Karpas-422 (cell line): ENCODE data around the gene CERS4. TPM values are rescaled to one million over a fixed set of nuclear protein-coding genes. Genes with fewer than 3 reads are reported as not detected.
"Not testable (repeated sequence)": the region's sequence is repeated elsewhere in the genome, so short reads cannot be mapped to it uniquely, and the experiment has no call there.

Experiments used
- DNase-seq: peaks from one replicate; pipeline ENCODE4 v3.0.0-alpha.2; 2015
- H2AFZ ChIP-seq: fragments of 200-600 bp; sonication (generic); 2 replicates; pipeline ENCODE4 v1.6.1; 2014; ENCODE audit warnings: antibody characterized with exemption, low read length, mixed read lengths
- H3K27ac ChIP-seq: fragments of 200-600 bp; sonication (generic); 2 replicates; pipeline ENCODE4 v1.5.1; 2014; ENCODE audit warnings: mild to moderate bottlenecking, low read length, moderate library complexity
- H3K27me3 ChIP-seq: fragments of 200-600 bp; sonication (generic); 2 replicates; pipeline ENCODE4 v1.6.1; 2014; ENCODE audit warnings: low read length, mixed read lengths
- H3K36me3 ChIP-seq: fragments of 200-600 bp; sonication (generic); 2 replicates; pipeline ENCODE4 v1.6.1; 2014; ENCODE audit warnings: low read length, mixed read lengths; ENCODE audit not compliant: insufficient read depth
- H3K4me1 ChIP-seq: fragments of 200-600 bp; sonication (generic); 2 replicates; pipeline ENCODE4 v1.6.1; 2014; ENCODE audit warnings: mild to moderate bottlenecking, low read length, mixed read lengths
- H3K4me2 ChIP-seq: fragments of 200-600 bp; sonication (generic); 2 replicates; pipeline ENCODE4 v1.6.1; 2014; ENCODE audit warnings: low read length, low read depth, mild to moderate bottlenecking; ENCODE audit not compliant: poor library complexity, severe bottlenecking
- H3K4me3 ChIP-seq: fragments of 200-600 bp; sonication (generic); 2 replicates; pipeline ENCODE4 v1.5.1; 2014; ENCODE audit warnings: mild to moderate bottlenecking, antibody characterized with exemption, low read length, mixed read lengths
- H3K79me2 ChIP-seq: fragments of 200-600 bp; sonication (generic); 2 replicates; pipeline ENCODE4 v1.6.1; 2014; ENCODE audit warnings: mild to moderate bottlenecking, low read length, mixed read lengths
- H3K9ac ChIP-seq: fragments of 200-600 bp; sonication (generic); 2 replicates; pipeline ENCODE4 v1.6.0; 2014; ENCODE audit warnings: low read length
- H3K9me2 ChIP-seq: fragments of 200-600 bp; sonication (generic), shearing (Covaris generic); replicated peaks from 2 replicates; pipeline ENCODE4 v1.6.0; 2014; ENCODE audit warnings: mild to moderate bottlenecking, low read length, moderate library complexity; ENCODE audit not compliant: insufficient read depth
- H3K9me3 ChIP-seq: fragments of 300-700, 200-600 bp; sonication (generic); 2 replicates; pipeline ENCODE4 v1.6.1; 2014; ENCODE audit warnings: low read length, mixed read lengths
- H4K20me1 ChIP-seq: fragments of 200-600 bp; sonication (generic); 2 replicates; pipeline ENCODE4 v1.6.1; 2014; ENCODE audit warnings: mild to moderate bottlenecking, antibody characterized with exemption, low read length, low read depth; ENCODE audit not compliant: insufficient read depth
- total RNA-seq: library from RNA; depleted of rRNA; stranded (reverse); fragments of >200 nt; shearing (Covaris generic); gene quantifications from 2 replicates; pipeline ENCODE4 v1.2.3, GENCODE V29; 2014; ENCODE audit warnings: low replicate concordance

Gene CERS4
- total RNA-seq, 1 experiment from 2014 or later = 66.3 TPM

- Histone ChIP-seq H3K4me3 (no peak overlapping the region), H3K9ac (no peak overlapping the region), H3K9me3 (no peaks in the 10 kb centered on the region), H3K9me2 (no peaks in the 10 kb centered on the region), H3K4me2 (no peak overlapping the region), H3K36me3 (no peaks in the 10 kb centered on the region), H2AFZ (no peak overlapping the region), H3K27me3 (no peaks in the 10 kb centered on the region), H3K79me2 (no peaks in the 10 kb centered on the region), H4K20me1 (no peaks in the 10 kb centered on the region), H3K27ac (no peak overlapping the region), H3K4me1 (no peaks in the 10 kb centered on the region)
- DNase-seq = no peak
Observed at GRCh38 chr19:8243146-8243545, 34.0 kb downstream of the CERS4 start.

- Histone ChIP-seq H3K27ac (no peak overlapping the region), H4K20me1 (no peaks in the 10 kb centered on the region), H2AFZ (no peak overlapping the region), H3K27me3 (no peaks in the 10 kb centered on the region), H3K36me3 (no peaks in the 10 kb centered on the region), H3K4me3 (no peak overlapping the region), H3K4me2 (no peak overlapping the region), H3K79me2 (no peaks in the 10 kb centered on the region), H3K9ac (no peak overlapping the region), H3K9me2 (no peaks in the 10 kb centered on the region), H3K4me1 (no peaks in the 10 kb centered on the region), H3K9me3 (no peaks in the 10 kb centered on the region)
- peak; percentile 40 for DNase-seq
Observed at GRCh38 chr19:8244442-8244841, 35.3 kb downstream of the CERS4 start.

GRCh38 chr19:8245869-8246835 is 37.0 kb downstream of the CERS4 start:
- Histone ChIP-seq H3K27me3 (no peaks in the 10 kb centered on the region), H2AFZ (no peak overlapping the region), H3K36me3 (no peaks in the 10 kb centered on the region), H3K4me2 (no peak overlapping the region), H3K4me3 (no peak overlapping the region), H3K9ac (no peak overlapping the region), H3K9me2 (no peaks in the 10 kb centered on the region), H3K4me1 (no peaks in the 10 kb centered on the region), H3K79me2 (no peaks in the 10 kb centered on the region), H4K20me1 (no peaks in the 10 kb centered on the region), H3K27ac (no peak overlapping the region), H3K9me3 (no peaks in the 10 kb centered on the region)
- no peak for DNase-seq

DNA sequence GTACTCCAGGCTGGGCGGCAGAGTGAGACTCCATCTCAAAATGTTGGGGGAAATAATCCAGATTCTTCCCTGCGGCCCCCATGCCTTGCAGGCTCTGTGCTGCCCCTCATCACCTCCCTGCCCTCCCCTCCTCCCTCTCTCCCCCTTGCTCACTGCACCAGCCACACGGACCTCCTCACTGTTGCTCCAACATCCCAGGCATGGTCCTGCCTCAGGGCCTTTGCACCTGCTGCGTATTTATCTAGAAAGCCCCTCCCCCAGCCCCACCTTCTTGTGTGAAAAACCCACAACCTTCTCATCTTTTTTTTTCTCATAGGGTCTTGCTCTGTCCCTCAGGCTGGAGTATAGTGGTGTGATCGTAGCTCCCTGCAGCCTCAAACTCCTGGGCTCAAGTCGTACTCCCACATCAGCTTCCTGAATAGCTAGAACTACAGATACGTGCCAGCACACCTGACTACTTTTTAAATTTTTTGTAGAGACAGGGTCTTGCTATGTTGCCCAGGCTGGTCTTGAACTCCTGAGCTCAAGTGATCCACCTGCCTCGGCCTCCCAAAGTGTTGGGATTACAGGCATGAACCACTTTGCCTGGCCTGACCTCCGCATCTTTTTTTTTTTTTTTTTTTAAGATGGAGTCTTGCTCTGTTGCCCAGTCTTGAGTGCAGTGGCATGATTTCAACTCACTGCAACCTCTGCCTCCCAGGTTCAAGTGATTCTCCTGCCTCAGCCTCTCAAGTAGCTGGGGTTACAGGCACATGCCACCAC is 38.1 kb downstream of the CERS4 start:
- not testable (repeated sequence) for H2AFZ ChIP-seq, H3K36me3 ChIP-seq, H3K27me3 ChIP-seq, H3K4me1 ChIP-seq, H3K27ac ChIP-seq, H3K9me3 ChIP-seq, H3K79me2 ChIP-seq, DNase-seq, H3K9ac ChIP-seq, H3K9me2 ChIP-seq, H3K4me3 ChIP-seq, H3K4me2 ChIP-seq, H4K20me1 ChIP-seq

GRCh38 chr19:8248348-8249328 is 39.5 kb downstream of the CERS4 start:
- H3K4me1 ChIP-seq = no peaks in the 10 kb centered on the region
- H3K9ac ChIP-seq = no peak overlapping the region
- H3K79me2 ChIP-seq = no peaks in the 10 kb centered on the region
- H4K20me1 ChIP-seq = no peaks in the 10 kb centered on the region
- H3K9me2 ChIP-seq = no peaks in the 10 kb centered on the region
- no peaks in the 10 kb centered on the region for H3K9me3 ChIP-seq
- H3K27ac ChIP-seq = no peak overlapping the region
- H3K27me3 ChIP-seq = no peaks in the 10 kb centered on the region
- no peak overlapping the region for H3K4me3 ChIP-seq
- H2AFZ ChIP-seq = no peak overlapping the region
- DNase-seq = no peak
- no peaks in the 10 kb centered on the region for H3K36me3 ChIP-seq
- H3K4me2 ChIP-seq = no peak overlapping the region

DNA sequence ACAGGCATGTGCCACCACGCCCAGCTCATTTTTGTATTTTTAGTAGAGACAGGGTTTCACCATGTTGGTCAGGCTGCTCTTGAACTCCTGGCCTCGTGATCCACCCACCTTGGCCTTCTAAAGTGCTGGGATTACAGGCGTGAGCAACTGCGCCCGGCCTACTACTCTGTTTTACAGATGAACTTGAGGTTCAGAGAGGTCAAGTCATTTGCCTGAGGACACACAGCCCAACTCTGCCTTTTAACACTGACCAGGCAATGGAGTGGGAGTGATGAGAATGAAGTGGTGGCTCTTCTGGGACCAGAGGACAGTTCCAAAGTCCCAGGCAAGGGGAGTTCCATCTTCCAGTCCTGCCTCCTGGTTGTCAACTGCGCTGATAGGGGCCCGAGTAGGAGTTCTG is 41.4 kb downstream of the CERS4 start:
- H3K27ac ChIP-seq = no peak overlapping the region
- no peak for DNase-seq
- H3K27me3 ChIP-seq = no peaks in the 10 kb centered on the region
- H3K4me1 ChIP-seq = no peaks in the 10 kb centered on the region
- H3K4me2 ChIP-seq = no peak overlapping the region
- H3K4me3 ChIP-seq = no peak overlapping the region
- H3K36me3 ChIP-seq = no peaks in the 10 kb centered on the region
- H2AFZ ChIP-seq = no peak overlapping the region
- no peaks in the 10 kb centered on the region for H3K9me3 ChIP-seq
- H3K9me2 ChIP-seq = no peaks in the 10 kb centered on the region
- H3K9ac ChIP-seq = no peak overlapping the region
- H3K79me2 ChIP-seq = no peaks in the 10 kb centered on the region
- no peaks in the 10 kb centered on the region for H4K20me1 ChIP-seq

GRCh38 chr19:8251025-8251472 is 41.9 kb downstream of the CERS4 start:
- Histone ChIP-seq H3K4me1 (no peaks in the 10 kb centered on the region), H3K79me2 (no peaks in the 10 kb centered on the region), H4K20me1 (no peaks in the 10 kb centered on the region), H3K9ac (no peak overlapping the region), H3K27me3 (no peaks in the 10 kb centered on the region), H3K27ac (no peak overlapping the region), H3K4me2 (no peak overlapping the region), H3K4me3 (no peak overlapping the region), H3K9me3 (no peaks in the 10 kb centered on the region), H3K36me3 (no peaks in the 10 kb centered on the region), H3K9me2 (no peaks in the 10 kb centered on the region), H2AFZ (no peak overlapping the region)
- no peak for DNase-seq
